HFFc6 (cell line): ENCODE results near the gene RBP5. TPM values are rescaled to one million over a fixed set of nuclear protein-coding genes. Genes with fewer than 3 reads are reported as not detected.

Experiments
- DNase-seq: peaks from one replicate; pipeline ENCODE4 v3.0.0-alpha.2; 2018
- H3K27ac Mint-ChIP-seq: 2 replicates; pipeline ENCODE4 v1.8.0; 2020; ENCODE audit warnings: mild to moderate bottlenecking, mixed read lengths
- H3K27me3 Mint-ChIP-seq: 2 replicates; pipeline ENCODE4 v1.8.0; 2021; ENCODE audit warnings: mild to moderate bottlenecking, moderate library complexity, mixed read lengths; ENCODE audit not compliant: insufficient read depth
- H3K36me3 Mint-ChIP-seq: 2 replicates; pipeline ENCODE4 v1.8.0; 2021; ENCODE audit warnings: low read depth, mixed read lengths
- H3K4me1 Mint-ChIP-seq: 2 replicates; pipeline ENCODE4 v1.8.0; 2020; ENCODE audit warnings: low read depth, mixed read lengths
- H3K4me3 Mint-ChIP-seq: 2 replicates; pipeline ENCODE4 v1.8.0; 2020; ENCODE audit warnings: mild to moderate bottlenecking, moderate library complexity, mixed read lengths
- H3K9me3 Mint-ChIP-seq: 2 replicates; pipeline ENCODE4 v1.8.0; 2020; ENCODE audit warnings: mild to moderate bottlenecking, mixed read lengths
- CTCF ChIP-seq: fragments of 200-600 bp; sonication (generic); IDR thresholded peaks from 2 replicates; pipeline ENCODE4 v1.5.0; 2021; ENCODE audit warnings: antibody characterized with exemption, mild to moderate bottlenecking
- total RNA-seq, 6 experiments: library from RNA; stranded (reverse); fragmentation: NEBNext Ultra II Directional; extraction: Animal tissue kit (Norgen Biotek cat#: 25700); gene quantifications; 2 replicates in 1 of 6; 3 replicates in 5 of 6; pipeline ENCODE4 v1.2.3, GENCODE V29; 2021

Gene RBP5
- total RNA-seq, 6 experiments from 2014 or later = not detected

GRCh38 chr12:7116196-7116595, 12.5 kb downstream of the RBP5 start:
- Mint-ChIP-seq H3K4me1 (peaks cover 5% of the 10 kb centered on the region), H3K27ac (no peak overlapping the region), H3K36me3 (peaks cover 10% of the 10 kb centered on the region; the same call in 1 of the 2 replicates), H3K4me3 (no peak overlapping the region), H3K9me3 (no peaks in the 10 kb centered on the region), H3K27me3 (no peaks in the 10 kb centered on the region; the same call in 1 of the 2 replicates)
- no peak for TF ChIP-seq CTCF
- no peak for DNase-seq

DNA sequence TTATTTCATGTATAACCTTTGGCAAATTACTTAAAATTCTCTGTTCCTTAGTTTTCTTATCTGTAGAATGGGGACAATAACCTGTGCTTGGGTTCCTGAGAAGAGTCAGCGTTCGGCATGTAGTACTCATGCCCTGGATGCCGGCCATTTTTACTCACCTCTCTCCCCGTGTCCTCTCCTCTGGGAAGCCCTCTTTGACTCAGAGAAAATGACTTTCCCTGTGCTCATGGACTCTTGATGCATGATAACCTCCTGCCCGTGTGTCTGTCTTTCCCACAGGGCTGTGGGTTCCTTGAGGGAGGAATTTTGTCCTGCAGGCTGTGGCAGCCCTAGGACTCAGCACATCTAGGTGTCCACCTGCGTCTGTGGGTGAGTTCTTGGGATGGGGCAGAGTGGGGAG, 13.8 kb downstream of the RBP5 start:
- peaks cover 10% of the 10 kb centered on the region; the same call in 1 of the 2 replicates for H3K36me3 Mint-ChIP-seq
- no peak for DNase-seq
- no peaks in the 10 kb centered on the region; the same call in 1 of the 2 replicates for H3K27me3 Mint-ChIP-seq
- TF ChIP-seq CTCF = no peak
- H3K27ac Mint-ChIP-seq = no peak overlapping the region
- H3K4me1 Mint-ChIP-seq = peaks cover 16% of the 10 kb centered on the region
- H3K4me3 Mint-ChIP-seq = no peak overlapping the region
- no peaks in the 10 kb centered on the region for H3K9me3 Mint-ChIP-seq

DNA sequence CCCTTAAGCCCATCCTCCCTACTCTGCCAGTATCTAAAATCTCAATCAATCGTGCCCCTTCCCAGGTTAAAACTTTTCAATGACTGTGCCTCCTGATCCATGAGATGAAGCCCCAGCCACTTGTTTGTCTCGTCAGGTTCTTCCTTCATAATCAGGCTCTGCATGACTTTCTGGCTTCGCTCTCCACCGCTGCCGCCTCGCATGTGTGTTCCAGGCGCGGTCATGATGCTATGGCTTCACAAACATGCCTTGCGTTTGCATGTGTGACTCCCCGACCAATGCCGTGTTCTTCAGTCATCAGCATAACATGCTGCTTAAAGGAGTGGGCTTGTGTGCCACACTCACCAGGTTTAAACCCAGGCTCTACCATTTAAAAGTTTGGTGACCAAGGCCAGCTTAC, 14.7 kb downstream of the RBP5 start:
- Mint-ChIP-seq H3K4me1 (peaks cover 23% of the 10 kb centered on the region), H3K27ac (no peak overlapping the region), H3K4me3 (no peak overlapping the region), H3K9me3 (no peaks in the 10 kb centered on the region), H3K27me3 (no peaks in the 10 kb centered on the region; the same call in 1 of the 2 replicates), H3K36me3 (peaks cover 10% of the 10 kb centered on the region; the same call in 1 of the 2 replicates)
- no peak for TF ChIP-seq CTCF
- no peak for DNase-seq

GRCh38 chr12:7113389-7113871, 15.3 kb downstream of the RBP5 start:
- Mint-ChIP-seq H3K36me3 (peaks cover 10% of the 10 kb centered on the region; the same call in 1 of the 2 replicates), H3K9me3 (no peaks in the 10 kb centered on the region), H3K4me1 (peaks cover 23% of the 10 kb centered on the region), H3K27me3 (no peaks in the 10 kb centered on the region; the same call in 1 of the 2 replicates), H3K4me3 (no peak overlapping the region), H3K27ac (no peak overlapping the region)
- peak; percentile 93 for TF ChIP-seq CTCF
- no peak for DNase-seq

DNA sequence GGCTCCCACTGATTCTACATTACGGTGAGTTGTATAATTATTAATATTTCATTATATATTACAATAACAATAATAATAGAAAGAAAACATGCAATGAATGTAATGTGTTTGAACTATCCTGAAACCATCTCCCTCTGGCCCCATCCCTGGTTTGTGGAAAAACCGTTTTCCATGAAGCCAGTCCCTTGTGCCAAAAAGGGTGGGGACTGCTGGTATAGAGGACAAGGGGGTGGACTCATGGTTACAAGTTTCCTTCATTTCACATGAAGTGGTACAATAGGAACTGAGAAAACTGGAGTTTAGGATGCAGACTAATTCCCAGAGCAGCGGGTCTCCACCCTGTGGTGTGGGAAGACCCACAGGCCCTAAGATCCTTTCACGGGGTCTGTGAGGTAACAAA, 16.6 kb downstream of the RBP5 start:
- Mint-ChIP-seq H3K4me1 (peaks cover 31% of the 10 kb centered on the region), H3K27me3 (no peaks in the 10 kb centered on the region; the same call in 1 of the 2 replicates), H3K36me3 (peaks cover 10% of the 10 kb centered on the region; the same call in 1 of the 2 replicates), H3K4me3 (no peak overlapping the region), H3K27ac (no peak overlapping the region), H3K9me3 (no peaks in the 10 kb centered on the region)
- no peak for TF ChIP-seq CTCF
- no peak for DNase-seq
